Measurements from ENCODE around the gene ARHGEF4.

The ARHGEF4 gene

DNA sequence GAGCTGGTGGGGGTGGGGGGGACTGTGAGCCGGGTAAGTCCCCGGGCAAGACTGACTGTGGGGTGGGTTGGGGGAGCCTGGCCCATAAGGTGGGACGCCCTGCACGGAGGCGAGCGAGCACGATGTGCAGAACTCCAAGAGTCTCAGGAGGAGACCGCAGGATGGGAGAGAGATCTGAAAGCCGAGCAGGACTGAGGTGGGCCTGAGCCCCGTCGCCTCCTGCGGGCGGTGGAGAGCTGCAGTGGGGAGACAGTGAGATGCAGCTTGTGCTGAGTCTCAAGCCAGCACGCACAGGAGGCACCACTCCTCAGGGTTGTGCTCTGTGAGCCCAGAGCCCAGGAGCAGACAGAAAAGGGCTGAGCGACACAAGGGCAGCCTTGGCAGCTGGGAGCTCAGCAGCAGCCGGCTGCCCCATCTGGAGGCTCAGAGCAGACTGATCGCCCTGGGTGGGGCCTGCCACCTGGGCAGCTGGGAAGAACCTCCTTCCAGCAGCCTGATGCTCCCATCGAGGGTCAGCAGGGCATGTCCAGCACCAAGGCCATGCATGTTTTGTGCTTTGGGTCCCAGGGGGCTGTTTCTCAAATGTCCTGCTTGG is 15.9 kb downstream of the ARHGEF4 start:
- no CpG with 5 or more reads among the region's 18 CpGs for WGBS (ENCODE audit: extremely low coverage, insufficient coverage, insufficient read length)
- Histone ChIP-seq H3K27me3 (ENCODE audit: insufficient read depth, low read length) (no peaks in the 10 kb centered on the region), H3K4me2 (ENCODE audit: low read length) (no peak overlapping the region), H3K4me3 (ENCODE audit: low read depth, low read length) (no peak overlapping the region), H3K9ac (ENCODE audit: low read length) (no peak overlapping the region), H2BK120ac (ENCODE audit: insufficient read depth, low read length, poor library complexity) (no peak overlapping the region), H3K4ac (ENCODE audit: low read depth, low read length) (no peak overlapping the region), H3K23ac (ENCODE audit: low read length) (no peak overlapping the region), H2AK5ac (ENCODE audit: low read length) (no peak overlapping the region), H2AFZ (ENCODE audit: insufficient read depth, low read length, poor library complexity) (no peak overlapping the region), H3K36me3 (ENCODE audit: control insufficient read depth in 1 of 2, insufficient read depth in 2 of 2, low read length in 2 of 2) (no peaks in the 10 kb centered on the region), H3K9me3 (ENCODE audit: insufficient read depth, low read depth, low read length) (no peaks in the 10 kb centered on the region), H3K79me1 (ENCODE audit: low read length) (no peaks in the 10 kb centered on the region), H3K14ac (ENCODE audit: low read length) (no peak overlapping the region), H3K18ac (ENCODE audit: low read length) (no peak overlapping the region), H4K8ac (ENCODE audit: low read depth, low read length) (no peak overlapping the region), H4K12ac (ENCODE audit: low read depth, low read length) (no peak overlapping the region), H4K91ac (ENCODE audit: low read depth, low read length) (no peak overlapping the region), H3K4me1 (ENCODE audit: control insufficient read depth in 1 of 2, insufficient read depth in 2 of 2, low read length in 2 of 2) (no peaks in the 10 kb centered on the region), H3K79me2 (ENCODE audit: control insufficient read depth, insufficient read depth, low read length, poor library complexity) (no peaks in the 10 kb centered on the region), H2BK12ac (ENCODE audit: low read length) (no peak overlapping the region), H2BK5ac (ENCODE audit: low read depth, low read length, poor library complexity) (no peak overlapping the region), H3K27ac (ENCODE audit: low read depth, low read length) (no peak overlapping the region)
- no peak for DNase-seq

GRCh38 chr2:130853391-130853790 is 16.7 kb downstream of the ARHGEF4 start:
- no peak for DNase-seq
- no peak overlapping the region for H2AFZ ChIP-seq (ENCODE audit: insufficient read depth, low read length, poor library complexity)
- H3K14ac ChIP-seq (ENCODE audit: low read length) = no peak overlapping the region
- H3K9me3 ChIP-seq (ENCODE audit: insufficient read depth, low read depth, low read length) = no peaks in the 10 kb centered on the region
- H2AK5ac ChIP-seq (ENCODE audit: low read length) = no peak overlapping the region
- no peaks in the 10 kb centered on the region for H3K79me2 ChIP-seq (ENCODE audit: control insufficient read depth, insufficient read depth, low read length, poor library complexity)
- H4K12ac ChIP-seq (ENCODE audit: low read depth, low read length) = no peak overlapping the region
- H3K9ac ChIP-seq (ENCODE audit: low read length) = no peak overlapping the region
- H3K4me1 ChIP-seq (ENCODE audit: control insufficient read depth in 1 of 2, insufficient read depth in 2 of 2, low read length in 2 of 2) = no peaks in the 10 kb centered on the region
- H2BK12ac ChIP-seq (ENCODE audit: low read length) = no peak overlapping the region
- H3K23ac ChIP-seq (ENCODE audit: low read length) = no peak overlapping the region
- no peaks in the 10 kb centered on the region for H3K79me1 ChIP-seq (ENCODE audit: low read length)
- no peak overlapping the region for H4K8ac ChIP-seq (ENCODE audit: low read depth, low read length)
- no peaks in the 10 kb centered on the region for H3K36me3 ChIP-seq (ENCODE audit: control insufficient read depth in 1 of 2, insufficient read depth in 2 of 2, low read length in 2 of 2)
- no CpG with 5 or more reads among the region's 8 CpGs for WGBS (ENCODE audit: extremely low coverage, insufficient coverage, insufficient read length)
- H4K91ac ChIP-seq (ENCODE audit: low read depth, low read length) = no peak overlapping the region
- no peak overlapping the region for H3K27ac ChIP-seq (ENCODE audit: low read depth, low read length)
- H3K4me3 ChIP-seq (ENCODE audit: low read depth, low read length) = no peak overlapping the region
- no peak overlapping the region for H2BK120ac ChIP-seq (ENCODE audit: insufficient read depth, low read length, poor library complexity)
- H3K4ac ChIP-seq (ENCODE audit: low read depth, low read length) = no peak overlapping the region
- no peak overlapping the region for H3K4me2 ChIP-seq (ENCODE audit: low read length)
- H2BK5ac ChIP-seq (ENCODE audit: low read depth, low read length, poor library complexity) = no peak overlapping the region
- no peaks in the 10 kb centered on the region for H3K27me3 ChIP-seq (ENCODE audit: insufficient read depth, low read length)
- no peak overlapping the region for H3K18ac ChIP-seq (ENCODE audit: low read length)

DNA sequence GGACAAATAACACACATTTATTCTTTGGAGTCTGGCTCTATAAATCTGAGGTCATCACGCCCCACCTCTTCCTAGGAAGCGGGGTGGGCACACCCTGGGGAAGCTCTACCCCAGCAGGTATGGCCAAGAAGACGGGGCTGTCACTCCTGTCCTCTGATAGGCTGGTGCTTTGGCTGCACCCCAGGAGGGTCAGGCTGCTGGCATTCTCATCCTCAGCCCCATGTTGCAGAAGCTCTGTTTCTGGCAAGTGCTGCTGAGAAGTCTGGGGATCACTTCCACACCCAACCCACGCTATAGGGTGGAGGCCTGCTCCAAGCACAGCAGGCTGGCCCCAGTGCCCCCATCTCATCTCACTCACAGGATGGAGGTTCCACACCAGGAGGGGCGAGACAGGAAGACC is 17.6 kb downstream of the ARHGEF4 start:
- no peak overlapping the region for H3K9ac ChIP-seq (ENCODE audit: low read length)
- no peak for DNase-seq
- H3K27me3 ChIP-seq (ENCODE audit: insufficient read depth, low read length) = no peaks in the 10 kb centered on the region
- no peak overlapping the region for H3K27ac ChIP-seq (ENCODE audit: low read depth, low read length)
- no peaks in the 10 kb centered on the region for H3K79me1 ChIP-seq (ENCODE audit: low read length)
- H3K18ac ChIP-seq (ENCODE audit: low read length) = no peak overlapping the region
- H3K9me3 ChIP-seq (ENCODE audit: insufficient read depth, low read depth, low read length) = no peaks in the 10 kb centered on the region
- no peak overlapping the region for H4K12ac ChIP-seq (ENCODE audit: low read depth, low read length)
- H3K79me2 ChIP-seq (ENCODE audit: control insufficient read depth, insufficient read depth, low read length, poor library complexity) = no peaks in the 10 kb centered on the region
- WGBS (ENCODE audit: extremely low coverage, insufficient coverage, insufficient read length) = no CpG with 5 or more reads among the region's 5 CpGs
- no peak overlapping the region for H2AK5ac ChIP-seq (ENCODE audit: low read length)
- H3K4me3 ChIP-seq (ENCODE audit: low read depth, low read length) = no peak overlapping the region
- no peaks in the 10 kb centered on the region for H3K36me3 ChIP-seq (ENCODE audit: control insufficient read depth in 1 of 2, insufficient read depth in 2 of 2, low read length in 2 of 2)
- H2BK5ac ChIP-seq (ENCODE audit: low read depth, low read length, poor library complexity) = no peak overlapping the region
- H3K23ac ChIP-seq (ENCODE audit: low read length) = no peak overlapping the region
- no peak overlapping the region for H2AFZ ChIP-seq (ENCODE audit: insufficient read depth, low read length, poor library complexity)
- H2BK120ac ChIP-seq (ENCODE audit: insufficient read depth, low read length, poor library complexity) = no peak overlapping the region
- no peak overlapping the region for H4K8ac ChIP-seq (ENCODE audit: low read depth, low read length)
- H4K91ac ChIP-seq (ENCODE audit: low read depth, low read length) = no peak overlapping the region
- H2BK12ac ChIP-seq (ENCODE audit: low read length) = no peak overlapping the region
- H3K4me2 ChIP-seq (ENCODE audit: low read length) = no peak overlapping the region
- no peaks in the 10 kb centered on the region for H3K4me1 ChIP-seq (ENCODE audit: control insufficient read depth in 1 of 2, insufficient read depth in 2 of 2, low read length in 2 of 2)
- no peak overlapping the region for H3K14ac ChIP-seq (ENCODE audit: low read length)
- no peak overlapping the region for H3K4ac ChIP-seq (ENCODE audit: low read depth, low read length)

DNA sequence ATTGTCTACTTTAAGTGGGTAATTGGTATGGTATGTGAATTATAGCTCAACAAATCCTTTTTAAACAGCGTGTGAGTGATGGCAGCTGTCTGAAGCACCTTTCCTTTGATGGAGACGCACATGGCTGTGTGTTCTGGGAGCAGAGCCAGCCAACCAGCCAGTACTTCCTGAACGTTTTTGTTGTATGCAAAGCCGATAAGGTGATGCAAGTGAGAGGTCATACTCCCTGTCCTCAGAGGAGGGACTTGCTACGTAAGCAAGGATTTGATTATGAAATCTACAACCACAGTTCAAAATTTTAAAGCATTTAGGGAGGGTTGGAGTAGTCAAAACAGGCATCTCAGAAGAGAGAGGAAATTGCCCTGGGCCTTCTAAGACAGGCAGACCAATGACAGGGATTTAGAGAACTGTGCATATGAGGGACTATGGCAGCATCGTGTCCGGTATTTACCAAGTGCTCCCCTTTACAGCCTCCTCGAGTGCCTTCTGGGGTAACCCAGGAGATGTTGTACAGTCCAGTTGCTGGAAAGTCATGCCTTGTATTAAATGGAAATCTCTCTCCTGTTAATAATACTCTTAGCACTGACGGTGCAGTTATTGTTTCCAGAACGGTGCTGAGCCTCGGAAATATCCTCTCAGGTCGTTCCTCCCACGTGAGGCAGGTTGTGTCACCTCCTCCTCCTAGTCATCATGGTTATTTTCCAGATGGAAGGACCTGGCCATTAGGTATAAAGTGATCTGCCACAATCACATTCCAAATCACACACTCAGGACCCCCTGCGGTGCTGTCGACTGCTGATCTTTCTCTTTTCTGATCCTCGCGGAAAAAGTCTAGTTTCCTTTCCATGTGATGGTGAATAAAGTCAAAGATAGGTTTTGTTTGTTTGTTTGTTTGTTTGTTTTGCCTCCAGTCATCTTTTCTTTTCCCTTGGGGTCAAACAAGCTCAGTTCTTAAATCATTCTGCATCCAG is 28.4 kb downstream of the ARHGEF4 start:
- Histone ChIP-seq H3K27me3 (ENCODE audit: insufficient read depth, low read length) (no peaks in the 10 kb centered on the region), H3K4me2 (ENCODE audit: low read length) (no peak overlapping the region)

More for the DNA sequence above, 28.4 kb downstream of the ARHGEF4 start:
- no peak overlapping the region for H2BK5ac ChIP-seq (ENCODE audit: low read depth, low read length, poor library complexity)
- H3K79me2 ChIP-seq (ENCODE audit: control insufficient read depth, insufficient read depth, low read length, poor library complexity) = no peaks in the 10 kb centered on the region
- H3K4me3 ChIP-seq (ENCODE audit: low read depth, low read length) = no peak overlapping the region
- no peak overlapping the region for H2BK12ac ChIP-seq (ENCODE audit: low read length)
- H3K27ac ChIP-seq (ENCODE audit: low read depth, low read length) = no peak overlapping the region
- H3K4me1 ChIP-seq (ENCODE audit: control insufficient read depth in 1 of 2, insufficient read depth in 2 of 2, low read length in 2 of 2) = no peaks in the 10 kb centered on the region
- no peak overlapping the region for H2AK5ac ChIP-seq (ENCODE audit: low read length)
- no peaks in the 10 kb centered on the region for H3K36me3 ChIP-seq (ENCODE audit: control insufficient read depth in 1 of 2, insufficient read depth in 2 of 2, low read length in 2 of 2)
- H3K79me1 ChIP-seq (ENCODE audit: low read length) = no peaks in the 10 kb centered on the region
- H3K18ac ChIP-seq (ENCODE audit: low read length) = no peak overlapping the region
- no peak overlapping the region for H3K9ac ChIP-seq (ENCODE audit: low read length)
- no peak overlapping the region for H4K12ac ChIP-seq (ENCODE audit: low read depth, low read length)
- peaks cover 1% of the 10 kb centered on the region for H3K9me3 ChIP-seq (ENCODE audit: insufficient read depth, low read depth, low read length)
- WGBS (ENCODE audit: extremely low coverage, insufficient coverage, insufficient read length) = no CpG with 5 or more reads among the region's 17 CpGs
- H3K4ac ChIP-seq (ENCODE audit: low read depth, low read length) = no peak overlapping the region
- H4K8ac ChIP-seq (ENCODE audit: low read depth, low read length) = no peak overlapping the region
- no peak overlapping the region for H3K14ac ChIP-seq (ENCODE audit: low read length)
- DNase-seq = peak; percentile 71 to 86
- H3K23ac ChIP-seq (ENCODE audit: low read length) = no peak overlapping the region
- H2BK120ac ChIP-seq (ENCODE audit: insufficient read depth, low read length, poor library complexity) = no peak overlapping the region
- no peak overlapping the region for H2AFZ ChIP-seq (ENCODE audit: insufficient read depth, low read length, poor library complexity)
- H4K91ac ChIP-seq (ENCODE audit: low read depth, low read length) = no peak overlapping the region
